RWPE2 (cell line): Measurements from ENCODE around the gene CASTOR1.

ENCODE experiments used
- ATAC-seq: fragments of 200-7000 bp; cut with Tn5 transposase; 3 replicates; pipeline ENCODE4 v1.9.1; 2021; ENCODE audit warnings: low read depth
- DNase-seq: peaks from one replicate; pipeline ENCODE4 v3.0.0-alpha.2; 2020; ENCODE audit warnings: low spot score
- H3K27ac ChIP-seq: fragments of 450-650 bp; 2 replicates; pipeline ENCODE4 v1.5.1; 2017; ENCODE audit warnings: mild to moderate bottlenecking; ENCODE audit not compliant: poor library complexity, severe bottlenecking
- H3K27me3 ChIP-seq: fragments of 250-450 bp; sonication (Bioruptor Pico); 2 replicates; pipeline ENCODE4 v1.5.1; 2021; ENCODE audit warnings: mild to moderate bottlenecking, moderate library complexity; ENCODE audit not compliant: insufficient read depth, poor library complexity, severe bottlenecking
- H3K36me3 ChIP-seq: fragments of 250-450 bp; sonication (Bioruptor Pico); 2 replicates; pipeline ENCODE4 v1.5.1; 2020; ENCODE audit warnings: low read depth, mild to moderate bottlenecking, moderate library complexity
- H3K4me1 ChIP-seq: fragments of 250-450 bp; sonication (Bioruptor Pico); 2 replicates; pipeline ENCODE4 v1.5.1; 2021; ENCODE audit warnings: mild to moderate bottlenecking, moderate library complexity; ENCODE audit not compliant: insufficient read depth, poor library complexity, severe bottlenecking
- H3K4me3 ChIP-seq: fragments of 250-450 bp; sonication (Bioruptor Pico); 2 replicates; pipeline ENCODE4 v1.5.1; 2021; ENCODE audit warnings: mild to moderate bottlenecking, moderate library complexity; ENCODE audit not compliant: severe bottlenecking
- H3K9me3 ChIP-seq: fragments of 250-450 bp; sonication (Bioruptor Pico); 2 replicates; pipeline ENCODE4 v1.5.1; 2021; ENCODE audit warnings: mild to moderate bottlenecking, moderate library complexity; ENCODE audit not compliant: severe bottlenecking
- CTCF ChIP-seq: fragments of 450-650 bp; IDR thresholded peaks from one replicate; pipeline ENCODE4 v1.5.1; 2017; ENCODE audit warnings: mild to moderate bottlenecking, moderate library complexity; ENCODE audit not compliant: poor library complexity, severe bottlenecking

CASTOR1 gene

GRCh38 chr22:30314915-30315314, 25.6 kb upstream of the CASTOR1 start:
- Histone ChIP-seq H3K9me3 (no peaks in the 10 kb centered on the region), H3K27ac (no peak overlapping the region), H3K36me3 (peaks cover 4% of the 10 kb centered on the region), H3K4me3 (no peak overlapping the region), H3K27me3 (no peaks in the 10 kb centered on the region), H3K4me1 (peaks cover 27% of the 10 kb centered on the region)
- DNase-seq, result no peak
- no peak for ATAC-seq
- no peak for TF ChIP-seq CTCF

- H3K4me3 ChIP-seq, result no peak overlapping the region
- H3K27ac ChIP-seq, result no peak overlapping the region
- H3K4me1 ChIP-seq, result peaks cover 27% of the 10 kb centered on the region
- TF ChIP-seq CTCF, result no peak
- no peaks in the 10 kb centered on the region for H3K36me3 ChIP-seq
- DNase-seq (no peak), ATAC-seq (no peak)
- no peaks in the 10 kb centered on the region for H3K27me3 ChIP-seq
- H3K9me3 ChIP-seq, result no peaks in the 10 kb centered on the region
These were observed 24.4 kb upstream of the CASTOR1 start for GRCh38 chr22:30313527-30314363.

- no peak for TF ChIP-seq CTCF
- peak overlapping the region; percentile 44 for H3K27ac ChIP-seq
- H3K36me3 ChIP-seq, result no peaks in the 10 kb centered on the region
- H3K27me3 ChIP-seq, result no peaks in the 10 kb centered on the region
- DNase-seq (no peak), ATAC-seq (peak; percentile 93)
- H3K9me3 ChIP-seq, result no peaks in the 10 kb centered on the region
- H3K4me3 ChIP-seq, result no peak overlapping the region
- peaks cover 31% of the 10 kb centered on the region for H3K4me1 ChIP-seq
These were observed 22.7 kb upstream of the CASTOR1 start for GRCh38 chr22:30312053-30312452.

- Histone ChIP-seq H3K4me3 (no peak overlapping the region), H3K9me3 (no peaks in the 10 kb centered on the region), H3K27me3 (no peaks in the 10 kb centered on the region), H3K27ac (peak overlapping the region; percentile 44), H3K4me1 (peaks cover 37% of the 10 kb centered on the region), H3K36me3 (no peaks in the 10 kb centered on the region)
- peak; percentile 25 for ATAC-seq
- no peak for DNase-seq
- no peak for TF ChIP-seq CTCF
These were observed 21.8 kb upstream of the CASTOR1 start for GRCh38 chr22:30310881-30311771.
